SH-SY5Y (cell line): Measurements from ENCODE around the gene GNG7.

Source experiments
- GATA2 ChIP-seq: IDR thresholded peaks from 2 replicates; pipeline ENCODE4 v1.6.1; 2011; ENCODE audit warnings: mild to moderate bottlenecking, low read depth, low read length
- GATA3 ChIP-seq: IDR thresholded peaks from 2 replicates; pipeline ENCODE4 v1.6.1; 2011; ENCODE audit warnings: low read depth, mild to moderate bottlenecking, low read length, moderate library complexity

Gene GNG7

DNA sequence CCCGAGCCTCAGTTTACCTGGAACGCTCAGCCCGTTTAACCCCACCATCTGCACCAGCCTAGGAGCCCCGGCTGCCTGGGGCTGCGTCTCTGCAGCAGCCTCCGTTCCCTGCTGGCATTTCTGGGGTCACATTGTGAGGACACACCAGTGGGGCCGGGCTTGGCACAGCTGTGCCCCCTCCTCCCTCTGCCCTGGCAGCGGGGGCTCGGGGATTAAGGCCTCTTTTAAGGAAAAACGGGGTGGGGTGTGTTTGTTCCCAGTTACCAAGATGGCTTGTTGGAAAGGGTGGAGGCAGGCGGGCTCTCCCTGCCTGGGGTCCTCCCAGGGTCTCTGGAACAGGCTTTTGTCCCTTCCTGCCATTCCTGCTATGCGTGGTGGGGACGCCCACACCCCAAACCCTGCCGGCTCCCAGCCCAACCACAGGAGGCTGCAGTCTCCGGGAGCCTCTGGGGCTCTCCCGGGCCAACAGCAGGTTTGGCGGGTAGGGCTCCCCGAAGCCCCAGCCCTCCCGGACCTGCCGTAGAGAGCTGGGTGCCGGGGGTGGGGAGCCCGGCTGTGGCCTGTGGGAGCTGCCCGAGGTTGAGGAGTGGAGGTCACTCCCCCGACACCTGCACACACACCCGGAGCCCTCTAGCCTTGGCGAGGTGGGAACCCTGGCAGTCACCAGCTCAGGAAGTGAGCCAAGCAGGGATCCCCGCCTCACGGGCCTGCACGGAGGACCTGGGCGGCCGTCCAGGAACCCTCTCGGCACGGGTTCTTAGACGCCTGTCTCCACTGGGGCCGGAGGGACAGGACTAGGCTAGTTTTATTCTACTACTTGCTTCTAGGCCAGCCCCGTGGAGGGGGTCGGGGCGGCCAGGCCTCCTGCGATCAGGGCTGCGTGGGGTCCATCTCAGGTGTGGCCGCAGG lies 189.7 kb downstream of the GNG7 start:
- TF ChIP-seq GATA2 (no peak), GATA3 (no peak)

DNA sequence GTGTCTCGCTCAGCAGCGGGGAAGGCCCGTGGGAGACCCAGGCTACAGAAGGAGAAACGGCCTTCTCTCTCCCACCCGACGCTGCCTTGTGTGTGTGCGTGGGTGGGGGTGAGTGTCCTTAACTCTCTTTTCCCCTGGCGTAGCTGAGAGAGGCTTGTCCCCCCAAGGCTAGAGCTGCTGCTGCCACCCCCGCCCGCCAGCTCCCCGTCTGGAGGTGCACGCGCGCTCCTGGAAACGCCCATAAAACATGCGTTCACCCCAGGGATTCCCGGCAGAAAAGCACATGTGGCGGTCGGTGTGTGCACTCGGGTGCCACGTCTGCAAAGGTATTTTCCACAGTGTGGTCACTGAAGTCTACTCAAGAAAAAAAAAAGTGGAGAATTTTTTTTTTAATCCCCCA lies 190.5 kb downstream of the GNG7 start:
- no peak for TF ChIP-seq GATA3
- TF ChIP-seq GATA2, result no peak

DNA sequence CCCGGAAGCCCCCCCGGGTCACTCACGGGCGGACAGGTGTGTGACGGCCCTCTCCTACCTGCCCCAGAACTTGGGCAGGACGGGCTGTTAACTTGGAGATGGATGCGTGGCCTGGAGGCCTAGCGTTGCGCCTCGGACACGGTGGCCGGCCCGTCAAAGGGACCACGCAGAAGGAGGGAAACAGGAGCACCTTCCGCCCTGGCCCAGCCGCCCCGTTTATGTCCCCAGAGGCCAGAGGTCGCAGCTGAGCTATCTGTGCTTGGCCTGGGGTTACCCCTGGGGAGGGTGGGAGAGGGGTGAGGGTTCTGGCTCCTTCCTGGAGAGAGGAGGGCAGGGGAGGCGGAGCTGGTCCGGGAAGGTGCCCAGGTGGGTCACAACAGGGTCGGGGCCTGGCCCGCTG lies 190.9 kb downstream of the GNG7 start:
- no peak for TF ChIP-seq GATA3
- TF ChIP-seq GATA2, result no peak

DNA sequence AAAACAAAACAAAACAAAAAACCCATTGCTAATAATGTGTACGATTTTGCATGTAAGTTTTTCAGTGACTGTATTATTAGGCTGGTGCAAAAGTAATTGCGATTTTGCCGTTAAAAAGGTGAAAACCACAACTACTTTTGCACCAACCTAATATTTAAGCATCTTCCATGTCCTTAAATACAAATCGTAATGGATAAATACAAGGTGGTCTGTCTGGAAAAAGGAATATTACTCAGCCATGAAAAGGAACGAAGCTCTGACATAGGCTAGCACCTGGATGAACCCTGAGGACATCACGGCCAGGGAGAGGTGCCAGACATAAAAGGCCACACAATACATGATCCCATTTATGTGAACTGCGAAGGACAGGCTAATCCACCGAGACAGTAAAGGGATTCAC lies 193.4 kb downstream of the GNG7 start:
- TF ChIP-seq GATA3, result no peak
- TF ChIP-seq GATA2, result no peak

DNA sequence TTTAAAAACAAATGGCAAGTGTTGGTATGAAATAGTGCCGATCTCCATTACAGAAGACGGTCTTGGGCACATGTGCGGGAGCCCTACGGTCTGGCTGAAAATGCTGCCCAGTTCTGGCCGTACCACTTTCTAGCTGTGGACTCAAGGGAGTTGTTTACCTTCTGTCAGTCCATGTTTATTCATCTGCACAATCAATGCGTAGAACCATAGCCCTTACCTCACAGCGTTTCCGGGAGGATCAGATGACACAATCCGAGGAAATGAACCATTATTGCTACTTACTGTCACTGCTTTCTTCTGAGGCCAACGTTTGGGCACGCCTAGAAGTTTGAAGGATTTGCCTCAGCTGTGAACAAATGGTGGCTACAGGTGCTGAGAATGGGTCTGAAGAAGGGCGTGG lies 195.4 kb downstream of the GNG7 start:
- no peak for TF ChIP-seq GATA3
- no peak for TF ChIP-seq GATA2

DNA sequence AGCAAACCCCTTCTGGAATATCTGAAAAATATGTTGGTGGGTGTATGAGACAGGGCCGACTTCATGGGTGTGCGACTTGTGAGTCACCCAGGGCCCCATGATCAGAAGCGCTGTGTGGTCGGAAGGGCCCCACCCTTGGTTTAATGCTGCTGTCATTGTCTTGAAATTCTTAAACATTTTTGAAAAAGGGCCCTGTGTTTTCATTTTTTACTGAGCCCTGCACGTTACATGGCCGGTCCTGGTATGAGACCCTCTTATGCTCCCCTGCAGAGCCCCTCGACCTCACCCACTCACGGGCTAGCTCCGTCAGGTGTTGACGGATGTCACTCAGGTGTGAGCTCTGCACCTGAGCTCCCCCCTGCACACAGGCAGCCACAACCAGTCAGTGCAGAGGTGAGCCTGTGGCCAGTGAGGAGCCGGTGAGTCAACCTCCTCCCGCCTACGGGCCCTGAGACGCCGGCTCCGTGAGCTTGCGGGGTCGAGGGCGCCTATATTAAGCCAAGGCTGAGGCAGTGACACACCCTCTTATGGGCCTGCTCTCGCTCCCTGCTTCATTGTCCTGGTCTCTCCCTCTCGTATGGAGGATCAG lies 198.9 kb downstream of the GNG7 start:
- TF ChIP-seq GATA2 (no peak), GATA3 (no peak)

DNA sequence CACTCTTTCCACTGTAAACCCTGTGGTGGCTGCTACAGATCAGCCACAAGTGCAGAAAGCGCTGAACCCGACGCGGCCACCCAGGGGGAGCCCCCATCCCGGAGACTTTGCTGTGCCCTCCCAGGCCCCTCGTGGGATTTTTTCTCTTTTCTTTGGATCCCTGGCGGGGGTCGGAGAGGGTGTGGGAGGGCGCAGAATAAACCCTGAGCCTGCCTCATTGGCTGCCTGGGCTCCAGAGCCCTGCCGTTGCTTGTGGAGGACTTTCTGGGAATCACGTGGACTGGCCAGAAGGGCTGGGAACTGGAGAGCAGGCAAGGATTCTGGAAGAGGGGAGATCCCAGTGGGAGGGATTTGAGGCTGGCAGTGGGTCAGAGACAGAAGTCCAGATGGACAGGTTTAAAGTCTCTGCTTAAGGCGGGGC lies 201.6 kb downstream of the GNG7 start:
- TF ChIP-seq GATA2 (no peak), GATA3 (no peak)

DNA sequence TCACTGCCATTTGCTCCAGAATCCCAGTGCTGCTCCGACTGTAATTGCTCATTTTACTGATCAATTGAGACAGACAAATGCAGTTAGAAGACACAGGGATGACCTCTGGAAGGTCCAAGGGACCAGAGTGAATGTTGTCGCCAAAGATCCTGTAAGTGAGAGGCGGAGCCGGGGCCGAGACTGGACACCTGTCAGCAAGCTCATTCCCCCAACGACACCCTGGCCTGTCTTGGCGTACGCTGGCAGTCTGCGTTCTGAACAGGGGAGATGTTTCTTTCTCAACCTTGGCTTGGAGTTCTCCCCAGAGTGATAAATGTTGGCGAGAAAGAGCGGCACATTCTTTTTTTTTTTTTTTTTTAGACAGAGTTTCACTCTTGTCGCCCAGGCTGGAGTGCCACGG lies 202.3 kb downstream of the GNG7 start:
- TF ChIP-seq GATA3 (no peak), GATA2 (no peak)

DNA sequence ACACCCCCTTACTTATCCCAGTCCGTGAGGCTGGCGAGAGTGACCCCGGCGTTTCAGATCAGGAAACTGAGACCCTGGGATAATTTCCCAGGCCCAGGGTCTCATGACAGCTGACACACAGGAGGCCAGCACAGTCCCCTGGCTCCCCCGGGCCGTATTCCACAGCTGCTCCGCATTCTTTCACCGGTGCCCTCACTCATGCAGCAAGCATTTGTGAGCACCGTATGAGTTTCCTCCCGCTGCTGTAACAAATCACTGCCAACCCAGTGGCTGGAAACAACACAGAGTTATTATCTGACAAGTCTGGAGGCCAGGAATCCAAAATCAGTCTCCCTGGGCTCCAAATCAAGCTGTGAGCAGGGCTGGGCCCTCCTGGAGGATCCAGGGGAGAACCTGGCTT lies 205.3 kb downstream of the GNG7 start:
- TF ChIP-seq GATA3 (no peak), GATA2 (no peak)

DNA sequence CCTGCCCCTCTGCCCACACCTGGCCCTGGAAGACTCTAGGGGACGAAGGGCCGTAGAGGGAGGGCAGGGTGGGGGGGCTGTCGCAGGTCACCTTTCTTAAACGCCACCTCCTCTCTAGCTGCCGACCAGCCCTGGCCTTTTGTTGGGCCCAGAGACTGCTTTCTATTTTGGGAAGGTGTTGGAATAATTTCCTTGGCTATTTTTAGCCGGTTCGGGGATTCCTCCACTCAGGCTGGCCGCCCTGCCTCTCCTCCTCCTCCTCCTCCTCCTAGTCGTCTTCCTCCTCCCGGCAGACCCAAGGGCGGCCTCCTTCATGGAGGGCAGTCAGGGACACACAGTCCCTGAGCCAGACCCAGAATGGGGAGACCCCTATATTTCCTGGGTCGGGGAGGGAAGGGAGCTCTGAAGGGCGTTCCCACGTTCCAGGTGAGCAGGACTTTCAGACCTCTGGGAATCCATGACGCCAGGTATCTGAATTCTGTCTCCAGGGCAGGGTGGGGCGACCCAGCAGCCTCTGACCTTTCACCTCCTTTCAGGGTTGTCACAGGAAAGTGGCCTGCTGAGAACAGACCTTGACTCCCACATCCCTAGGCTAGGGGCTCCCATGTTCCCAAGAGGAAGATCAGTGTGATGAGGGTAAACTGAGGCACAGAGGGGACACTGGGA lies 206.7 kb downstream of the GNG7 start:
- TF ChIP-seq GATA3 (no peak), GATA2 (no peak)

DNA sequence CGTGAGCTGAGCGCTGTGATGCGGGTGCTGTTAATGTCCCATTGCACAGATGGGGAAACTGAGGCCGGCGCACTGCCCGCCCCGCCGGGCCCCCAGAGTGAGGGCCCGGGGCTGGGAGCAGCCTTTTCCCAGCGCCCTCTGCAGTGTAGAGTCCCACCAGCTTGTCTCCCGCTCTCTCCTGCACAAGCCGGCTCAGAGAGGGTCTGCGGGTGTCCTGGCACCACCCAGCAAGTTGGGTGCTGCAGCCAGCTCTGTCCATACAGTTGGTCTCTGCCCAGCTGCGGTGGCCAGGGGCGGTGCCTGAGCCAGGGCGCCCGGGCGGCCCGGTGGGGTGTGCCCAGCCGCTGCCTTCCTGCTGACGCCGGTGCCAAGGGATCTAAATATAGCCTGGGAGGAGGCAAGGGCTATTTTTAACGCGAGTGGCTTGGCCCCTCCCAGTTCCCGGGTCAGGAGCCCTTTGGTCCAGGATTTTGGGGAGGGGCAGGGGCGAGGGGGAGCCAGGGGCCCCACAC lies 207.3 kb downstream of the GNG7 start:
- TF ChIP-seq GATA3, result no peak
- TF ChIP-seq GATA2, result no peak

DNA sequence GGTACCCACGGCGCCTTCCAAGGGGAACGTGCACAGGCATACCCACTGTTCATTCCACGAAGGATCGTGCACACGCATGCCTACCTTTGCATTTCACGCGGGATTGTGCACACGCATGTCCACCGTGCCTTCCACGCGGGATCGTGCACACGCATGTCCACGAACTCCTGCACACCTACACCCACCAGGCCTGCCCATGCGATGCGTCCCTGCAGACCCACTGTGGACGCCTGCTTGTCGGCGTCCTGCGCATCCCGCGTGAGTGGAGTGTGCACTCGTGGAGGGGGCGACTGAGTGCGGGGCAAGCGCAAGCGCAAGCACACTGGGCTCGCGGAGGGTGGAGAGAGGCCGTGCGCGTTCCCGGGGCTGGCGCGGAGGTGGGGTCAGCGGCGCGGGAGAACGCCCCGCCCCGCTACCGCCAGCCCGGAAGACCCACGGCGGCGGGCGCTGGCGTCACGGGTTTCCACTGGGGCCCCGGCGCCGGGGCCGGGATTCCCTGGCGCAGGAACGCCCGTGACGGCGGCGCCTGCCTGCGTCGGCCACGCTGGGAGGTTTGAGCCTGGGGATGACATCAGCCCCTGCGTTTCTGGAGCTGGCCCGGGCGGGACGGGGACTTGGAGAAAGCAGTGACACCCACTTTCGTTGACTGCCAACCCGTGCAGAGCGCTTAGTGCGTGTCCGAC lies 207.9 kb downstream of the GNG7 start:
- TF ChIP-seq GATA2, result no peak

DNA sequence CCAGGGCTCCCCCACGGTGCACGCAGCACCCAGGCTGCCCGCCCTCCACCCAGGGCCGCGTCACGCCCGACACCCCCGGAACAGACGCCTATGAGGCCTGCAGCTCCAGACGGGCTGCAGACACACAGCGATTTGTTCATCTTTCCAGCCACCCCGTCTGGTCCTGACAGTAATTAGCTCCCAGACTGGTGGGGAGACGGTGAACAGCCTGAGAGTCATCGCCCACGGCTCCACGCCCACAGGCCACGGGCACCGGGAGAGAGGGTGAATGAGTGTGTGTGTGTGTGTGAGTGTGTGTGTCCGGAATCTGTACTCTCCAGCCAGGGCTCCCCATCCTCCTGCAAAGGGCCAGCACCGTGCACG lies 208.4 kb downstream of the GNG7 start:
- no peak for TF ChIP-seq GATA2
- no peak for TF ChIP-seq GATA3

DNA sequence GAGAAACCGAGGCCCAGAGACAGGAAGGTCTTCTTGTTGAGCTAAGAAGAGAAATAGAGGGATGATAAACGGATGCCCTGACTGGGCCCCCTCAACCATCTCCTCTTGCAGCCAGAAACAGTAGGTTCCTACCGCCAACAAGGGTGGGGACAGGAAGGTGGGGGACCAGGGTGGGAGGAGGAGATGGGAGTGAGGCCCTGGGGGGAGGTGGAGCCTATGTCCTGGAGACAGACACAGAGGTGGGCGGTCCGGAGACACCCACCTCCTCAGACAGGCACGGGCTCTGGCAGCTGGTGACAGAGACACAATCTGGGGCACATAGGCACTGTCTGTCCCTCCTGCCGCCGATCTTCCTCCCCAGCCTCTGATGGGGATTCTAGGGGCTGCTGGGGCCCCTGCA lies 209.6 kb downstream of the GNG7 start:
- TF ChIP-seq GATA3 (no peak), GATA2 (no peak)

DNA sequence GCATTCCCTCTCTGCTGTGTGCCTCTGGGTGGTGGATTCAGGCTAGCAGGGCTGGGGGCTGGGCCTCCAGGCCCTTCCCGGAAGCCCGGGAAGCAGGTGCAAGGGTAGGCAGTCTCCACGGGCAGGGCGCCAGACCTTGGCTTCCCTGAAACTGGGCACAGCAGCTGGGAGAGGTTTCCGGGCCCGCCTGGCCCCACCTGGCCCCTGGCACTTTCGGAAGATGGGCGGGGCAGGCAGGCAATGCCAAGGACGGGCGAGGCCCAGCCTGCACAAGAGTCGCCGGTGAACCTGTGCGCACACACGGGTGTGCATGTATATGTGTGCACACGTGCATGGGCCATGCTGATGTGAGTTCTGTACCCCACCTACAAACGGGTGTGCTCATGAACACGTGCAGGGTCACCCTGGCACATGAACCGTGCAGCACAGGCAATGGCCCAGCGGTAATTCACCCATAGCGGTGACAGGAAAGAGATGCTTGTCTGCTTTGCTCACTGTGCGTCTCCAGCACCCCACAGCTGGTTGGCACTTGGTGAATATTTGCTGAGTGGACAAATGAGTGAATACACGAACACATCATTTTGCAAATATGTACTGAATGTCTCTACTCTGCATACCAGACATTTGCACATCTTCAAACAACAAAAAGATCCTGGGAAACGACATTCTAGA lies 211.2 kb downstream of the GNG7 start:
- TF ChIP-seq GATA2 (no peak), GATA3 (no peak)
